Chondrocyte (in vitro differentiated cells): ENCODE measurements around the gene SLC22A4. TPM values are rescaled to one million over a fixed set of nuclear protein-coding genes. Genes with fewer than 3 reads are reported as not detected.

Experiments
- DNase-seq: peaks from one replicate; pipeline ENCODE4 v3.0.0; 2021; ENCODE audit warnings: mixed read lengths, low spot score
- H3K27ac Mint-ChIP-seq: one replicate; pipeline ENCODE4 v1.8.0; 2021; ENCODE audit warnings: mild to moderate bottlenecking, moderate library complexity, mixed read lengths; ENCODE audit not compliant: unreplicated experiment
- H3K27me3 Mint-ChIP-seq: 2 replicates; pipeline ENCODE4 v1.8.0; 2021; ENCODE audit warnings: low read depth, mixed read lengths
- H3K36me3 Mint-ChIP-seq: 2 replicates; pipeline ENCODE4 v1.8.0; 2021; ENCODE audit warnings: low read depth, mixed read lengths
- H3K4me1 Mint-ChIP-seq: 2 replicates; pipeline ENCODE4 v1.8.0; 2021; ENCODE audit warnings: low read depth, mild to moderate bottlenecking, mixed read lengths
- H3K4me3 Mint-ChIP-seq: one replicate; pipeline ENCODE4 v1.8.0; 2021; ENCODE audit warnings: mild to moderate bottlenecking, moderate library complexity, mixed read lengths; ENCODE audit not compliant: unreplicated experiment
- H3K9me3 Mint-ChIP-seq: 2 replicates; pipeline ENCODE4 v1.8.0; 2021; ENCODE audit warnings: low read depth, mixed read lengths
- total RNA-seq: library from RNA; stranded (reverse); gene quantifications from 3 replicates; pipeline ENCODE4 v1.2.1, GENCODE V29; 2021
- TF ChIP-seq, protein P1 (sequence below): fragments of 200-600 bp; sonication (generic); IDR thresholded peaks from 2 replicates; pipeline ENCODE4 v1.5.0; 2021; ENCODE audit warnings: antibody characterized with exemption, mild to moderate bottlenecking, moderate library complexity

SLC22A4 gene
- total RNA-seq, 1 donor from 2014 or later: 4.2 TPM

DNA sequence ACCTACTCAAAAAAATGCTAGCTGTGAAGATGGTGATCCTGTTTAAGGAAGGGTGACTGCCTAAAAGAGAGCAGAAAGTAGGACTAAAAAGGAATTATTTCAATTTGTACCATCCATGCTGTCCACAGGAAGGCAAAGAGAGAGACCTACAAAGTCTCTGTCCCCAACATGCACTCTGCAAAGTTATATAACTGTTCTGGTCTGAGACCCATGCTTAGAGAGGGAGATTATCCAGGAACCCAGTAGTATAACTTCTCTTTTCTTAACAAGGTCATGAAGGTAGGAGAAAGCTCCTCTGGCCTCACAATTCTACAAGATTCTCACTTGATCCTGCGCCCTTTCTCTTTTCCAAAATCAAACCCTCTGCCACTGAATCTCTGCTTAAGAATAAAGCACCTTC, 25.8 kb downstream of the SLC22A4 start:
- Mint-ChIP-seq H3K4me1 (peaks cover 11% of the 10 kb centered on the region), H3K27me3 (no peaks in the 10 kb centered on the region), H3K4me3 (no peak overlapping the region), H3K27ac (no peak overlapping the region), H3K36me3 (peaks cover 2% of the 10 kb centered on the region), H3K9me3 (no peaks in the 10 kb centered on the region)
- TF ChIP-seq, protein P1, sequence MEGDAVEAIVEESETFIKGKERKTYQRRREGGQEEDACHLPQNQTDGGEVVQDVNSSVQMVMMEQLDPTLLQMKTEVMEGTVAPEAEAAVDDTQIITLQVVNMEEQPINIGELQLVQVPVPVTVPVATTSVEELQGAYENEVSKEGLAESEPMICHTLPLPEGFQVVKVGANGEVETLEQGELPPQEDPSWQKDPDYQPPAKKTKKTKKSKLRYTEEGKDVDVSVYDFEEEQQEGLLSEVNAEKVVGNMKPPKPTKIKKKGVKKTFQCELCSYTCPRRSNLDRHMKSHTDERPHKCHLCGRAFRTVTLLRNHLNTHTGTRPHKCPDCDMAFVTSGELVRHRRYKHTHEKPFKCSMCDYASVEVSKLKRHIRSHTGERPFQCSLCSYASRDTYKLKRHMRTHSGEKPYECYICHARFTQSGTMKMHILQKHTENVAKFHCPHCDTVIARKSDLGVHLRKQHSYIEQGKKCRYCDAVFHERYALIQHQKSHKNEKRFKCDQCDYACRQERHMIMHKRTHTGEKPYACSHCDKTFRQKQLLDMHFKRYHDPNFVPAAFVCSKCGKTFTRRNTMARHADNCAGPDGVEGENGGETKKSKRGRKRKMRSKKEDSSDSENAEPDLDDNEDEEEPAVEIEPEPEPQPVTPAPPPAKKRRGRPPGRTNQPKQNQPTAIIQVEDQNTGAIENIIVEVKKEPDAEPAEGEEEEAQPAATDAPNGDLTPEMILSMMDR: no peak
- DNase-seq: no peak

DNA sequence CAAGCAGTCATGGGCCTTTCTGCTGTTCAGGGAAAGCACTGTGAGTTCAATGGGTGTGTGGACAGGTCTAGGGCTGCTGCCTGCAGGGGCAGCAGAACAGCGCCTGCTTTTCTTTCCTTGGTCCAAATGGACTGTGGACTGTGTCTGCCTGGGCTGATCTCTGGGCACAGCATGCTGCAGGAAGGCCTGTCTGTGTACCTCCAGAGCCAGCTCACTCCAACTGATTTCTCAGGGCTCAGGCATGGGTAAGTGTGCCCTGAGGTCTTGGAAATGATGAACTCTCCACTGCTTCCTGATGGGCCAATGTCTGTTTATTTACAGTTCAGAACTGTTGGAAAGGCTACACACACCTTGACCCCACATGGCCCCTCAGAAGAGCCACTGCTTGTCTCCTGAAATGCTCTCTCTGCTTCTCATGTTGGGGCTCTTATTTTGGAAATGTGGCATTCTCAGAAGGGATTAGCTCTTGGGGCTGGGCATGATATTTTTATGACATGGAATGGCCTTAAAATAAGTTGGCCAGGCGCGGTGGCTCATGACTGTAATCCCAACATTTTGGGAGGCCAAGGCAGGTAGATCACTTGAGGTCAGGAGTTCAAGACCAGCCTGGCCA, 27.0 kb downstream of the SLC22A4 start:
- Mint-ChIP-seq H3K9me3 (no peaks in the 10 kb centered on the region), H3K36me3 (peaks cover 2% of the 10 kb centered on the region), H3K4me3 (no peak overlapping the region), H3K27me3 (no peaks in the 10 kb centered on the region), H3K27ac (no peak overlapping the region), H3K4me1 (peaks cover 11% of the 10 kb centered on the region)
- no peak for DNase-seq
- TF ChIP-seq, protein P1: no peak

DNA sequence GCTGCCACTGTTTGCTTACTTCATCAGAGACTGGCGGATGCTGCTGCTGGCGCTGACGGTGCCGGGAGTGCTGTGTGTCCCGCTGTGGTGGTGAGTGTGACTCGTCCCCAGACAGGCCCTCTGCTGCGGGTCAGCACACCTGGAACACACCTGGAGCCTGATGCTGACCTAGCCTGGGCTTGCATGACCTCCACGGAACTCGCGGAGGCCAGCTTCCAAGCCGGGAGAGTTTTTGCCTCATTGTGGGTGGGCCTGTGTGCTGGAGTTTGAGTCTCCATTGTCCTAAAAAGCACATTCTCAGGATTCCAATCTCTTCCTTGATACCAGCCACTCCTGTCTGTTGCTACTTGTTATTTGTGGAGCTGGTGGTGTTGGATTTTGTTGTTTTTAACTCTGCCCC, 28.1 kb downstream of the SLC22A4 start:
- TF ChIP-seq, protein P1: no peak
- H3K36me3 Mint-ChIP-seq: peaks cover 2% of the 10 kb centered on the region
- H3K27me3 Mint-ChIP-seq: no peaks in the 10 kb centered on the region
- no peak for DNase-seq
- H3K27ac Mint-ChIP-seq: peak overlapping the region; percentile 17
- H3K9me3 Mint-ChIP-seq: no peaks in the 10 kb centered on the region
- no peak overlapping the region for H3K4me3 Mint-ChIP-seq
- H3K4me1 Mint-ChIP-seq: peaks cover 11% of the 10 kb centered on the region

DNA sequence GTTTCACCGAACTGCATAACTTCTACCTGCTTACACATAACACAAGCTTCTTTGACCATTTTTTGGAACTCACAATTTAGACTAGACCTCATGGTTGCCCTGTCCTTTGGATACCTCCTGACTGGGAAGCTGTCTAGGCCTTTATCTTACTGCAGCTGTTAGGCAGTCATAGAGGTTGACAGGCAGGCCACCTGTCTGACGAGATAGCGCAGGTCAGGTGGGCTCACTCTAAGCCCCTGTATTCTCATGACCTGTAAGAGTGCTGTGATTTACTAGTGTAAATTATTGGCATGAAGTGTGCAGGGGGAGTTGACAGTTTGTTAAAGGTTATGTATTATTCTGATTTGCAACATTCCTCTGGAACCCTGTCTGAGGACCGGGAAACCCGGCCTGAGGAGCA, 29.0 kb downstream of the SLC22A4 start:
- no peak for DNase-seq
- Mint-ChIP-seq H3K9me3 (no peaks in the 10 kb centered on the region), H3K4me3 (no peak overlapping the region), H3K27me3 (no peaks in the 10 kb centered on the region), H3K4me1 (peaks cover 16% of the 10 kb centered on the region), H3K36me3 (peaks cover 5% of the 10 kb centered on the region), H3K27ac (no peak overlapping the region)
- TF ChIP-seq, protein P1: no peak

DNA sequence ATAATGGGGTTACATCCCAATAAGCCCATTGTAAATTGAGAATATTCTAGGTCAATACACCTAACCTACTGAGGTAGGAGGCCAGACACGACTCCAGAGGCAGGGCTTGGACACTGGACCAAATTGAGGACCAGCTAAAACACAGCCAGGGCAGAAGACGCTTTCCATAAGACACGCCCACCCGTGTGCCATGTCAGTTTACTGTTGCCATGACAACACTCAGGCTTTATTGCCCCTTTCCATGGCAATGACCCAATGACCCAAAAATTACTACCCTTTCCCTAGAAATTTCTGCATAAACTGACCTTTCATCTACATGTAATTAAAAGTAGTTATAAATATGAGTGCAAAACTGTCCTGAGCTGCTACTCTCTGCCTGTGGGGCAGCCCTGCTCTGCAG, 31.5 kb downstream of the SLC22A4 start:
- H3K36me3 Mint-ChIP-seq: peaks cover 9% of the 10 kb centered on the region
- TF ChIP-seq, protein P1: no peak
- H3K9me3 Mint-ChIP-seq: no peaks in the 10 kb centered on the region
- no peaks in the 10 kb centered on the region for H3K27me3 Mint-ChIP-seq
- peaks cover 16% of the 10 kb centered on the region for H3K4me1 Mint-ChIP-seq
- no peak overlapping the region for H3K27ac Mint-ChIP-seq
- no peak overlapping the region for H3K4me3 Mint-ChIP-seq
- DNase-seq: no peak
